ENCODE data around the gene MACROD2.

DNA sequence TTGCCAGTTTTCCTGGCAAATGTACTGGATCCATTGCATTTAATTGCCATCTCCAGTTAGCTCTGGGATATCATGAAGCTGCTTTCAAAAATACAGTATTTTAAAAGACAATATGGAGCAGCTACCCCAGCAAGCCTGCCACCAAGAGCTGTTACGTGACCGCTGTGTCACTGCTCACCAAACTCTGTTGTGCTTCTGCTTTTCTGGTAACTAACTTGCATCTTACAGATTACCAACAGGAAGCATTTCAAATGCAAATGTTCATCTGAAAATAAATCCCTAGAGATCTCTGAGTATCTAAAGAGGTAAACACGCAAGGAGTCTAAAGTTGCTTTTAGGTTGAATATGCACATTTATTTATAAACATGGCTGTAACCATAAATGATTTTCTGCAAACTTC, 1569.7 kb downstream of the MACROD2 start:
- TF ChIP-seq, protein P1, sequence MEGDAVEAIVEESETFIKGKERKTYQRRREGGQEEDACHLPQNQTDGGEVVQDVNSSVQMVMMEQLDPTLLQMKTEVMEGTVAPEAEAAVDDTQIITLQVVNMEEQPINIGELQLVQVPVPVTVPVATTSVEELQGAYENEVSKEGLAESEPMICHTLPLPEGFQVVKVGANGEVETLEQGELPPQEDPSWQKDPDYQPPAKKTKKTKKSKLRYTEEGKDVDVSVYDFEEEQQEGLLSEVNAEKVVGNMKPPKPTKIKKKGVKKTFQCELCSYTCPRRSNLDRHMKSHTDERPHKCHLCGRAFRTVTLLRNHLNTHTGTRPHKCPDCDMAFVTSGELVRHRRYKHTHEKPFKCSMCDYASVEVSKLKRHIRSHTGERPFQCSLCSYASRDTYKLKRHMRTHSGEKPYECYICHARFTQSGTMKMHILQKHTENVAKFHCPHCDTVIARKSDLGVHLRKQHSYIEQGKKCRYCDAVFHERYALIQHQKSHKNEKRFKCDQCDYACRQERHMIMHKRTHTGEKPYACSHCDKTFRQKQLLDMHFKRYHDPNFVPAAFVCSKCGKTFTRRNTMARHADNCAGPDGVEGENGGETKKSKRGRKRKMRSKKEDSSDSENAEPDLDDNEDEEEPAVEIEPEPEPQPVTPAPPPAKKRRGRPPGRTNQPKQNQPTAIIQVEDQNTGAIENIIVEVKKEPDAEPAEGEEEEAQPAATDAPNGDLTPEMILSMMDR (IDR thresholded peaks at IDR 0.05): no peak
- TF ChIP-seq POLR2A (IDR thresholded peaks at IDR 0.05): no peak

Measured in body of pancreas (tissue), 4 donors.